NB4 (cell line): ENCODE results near the gene RBFOX1.

Experiments used
- DNase-seq: peaks from one replicate; pipeline ENCODE4 v3.0.0; 2010; ENCODE audit warnings: low read depth
- H3K4me3 ChIP-seq: one replicate; pipeline ENCODE4 v1.5.1; 2011; ENCODE audit warnings: mild to moderate bottlenecking, low read depth, low read length, moderate library complexity
- CTCF ChIP-seq: IDR thresholded peaks from one replicate; pipeline ENCODE4 v1.5.1; 2012; ENCODE audit warnings: low read depth, low read length
- MAX ChIP-seq: IDR thresholded peaks from 2 replicates; pipeline ENCODE4 v1.6.1; 2011; ENCODE audit warnings: low read depth, low read length
- MYC ChIP-seq: IDR thresholded peaks from 2 replicates; pipeline ENCODE4 v1.6.1; 2011; ENCODE audit warnings: low read depth, low read length
- POLR2A ChIP-seq: IDR thresholded peaks from 2 replicates; pipeline ENCODE4 v1.6.1; 2011; ENCODE audit warnings: mild to moderate bottlenecking; ENCODE audit not compliant: insufficient read length; ENCODE audit errors: extremely low read depth

RBFOX1 gene

GRCh38 chr16:7744546-7745264 is 412.1 kb downstream of the RBFOX1 start:
- no peak overlapping the region for H3K4me3 ChIP-seq
- DNase-seq: no peak
- TF ChIP-seq MYC (no peak), MAX (no peak), CTCF (no peak)

GRCh38 chr16:7745276-7745675 is 412.6 kb downstream of the RBFOX1 start:
- TF ChIP-seq MYC (no peak), CTCF (no peak), POLR2A (no peak), MAX (no peak)
- H3K4me3 ChIP-seq: no peak overlapping the region
- no peak for DNase-seq

- no peak overlapping the region for H3K4me3 ChIP-seq
- TF ChIP-seq CTCF (no peak), MYC (no peak), MAX (no peak), POLR2A (no peak)
- no peak for DNase-seq
Measured at GRCh38 chr16:7746941-7747340, 414.3 kb downstream of the RBFOX1 start.

GRCh38 chr16:7748522-7748921 is 415.9 kb downstream of the RBFOX1 start:
- no peak overlapping the region for H3K4me3 ChIP-seq
- no peak for DNase-seq
- TF ChIP-seq POLR2A: no peak
- no peak for TF ChIP-seq MAX
- TF ChIP-seq MYC: no peak
- no peak for TF ChIP-seq CTCF

GRCh38 chr16:7755347-7755882 is 422.8 kb downstream of the RBFOX1 start:
- no peak for DNase-seq
- TF ChIP-seq MAX (no peak), MYC (no peak), CTCF (no peak), POLR2A (no peak)
- no peak overlapping the region for H3K4me3 ChIP-seq
